Colonic mucosa (tissue), 4 donors: ENCODE measurements around the gene DYNC2LI1. TPM values are rescaled to one million over a fixed set of nuclear protein-coding genes. Genes with fewer than 3 reads are reported as not detected.

Experiments used
- DNase-seq: peaks from one replicate; pipeline ENCODE4 v3.0.0-alpha.2; 2020
- H3K27ac ChIP-seq: fragments of 200-600 bp; one replicate; pipeline ENCODE4 v1.8.0; 2021
- H3K27me3 ChIP-seq: fragments of 200-600 bp; one replicate; pipeline ENCODE4 v1.8.0; 2021
- H3K36me3 ChIP-seq: fragments of 200-600 bp; one replicate; pipeline ENCODE4 v1.8.0; 2021
- H3K4me1 ChIP-seq: fragments of 200-600 bp; one replicate; pipeline ENCODE4 v1.8.0; 2021; ENCODE audit warnings: mild to moderate bottlenecking
- H3K4me3 ChIP-seq: fragments of 200-600 bp; one replicate; pipeline ENCODE4 v1.8.0; 2021
- H3K9ac ChIP-seq, 2 donors: one replicate each; pipeline ENCODE4 v1.7.0; 2013; ENCODE audit warnings: control low read depth in 2 of 2, low read depth in 2 of 2, low read length in 2 of 2
- H3K9me3 ChIP-seq: fragments of 200-600 bp; one replicate; pipeline ENCODE4 v1.8.0; 2021
- CTCF ChIP-seq: fragments of 200-600 bp; IDR thresholded peaks from one replicate; pipeline ENCODE4 v1.8.0; 2022; ENCODE audit warnings: antibody characterized with exemption, mild to moderate bottlenecking
- intact Hi-C: fragments of 100-400 bp; cut with DNase I; formaldehyde crosslinking; loops from one replicate; pipeline ENCODE4 v1.14.1; 2022
- total RNA-seq, 2 donors: library from RNA; stranded (reverse); fragmentation: NEBNext Ultra II Directional in 1 of 2; extraction: Animal tissue kit (Norgen Biotek cat#: 25700) in 1 of 2; gene quantifications; one replicate each; pipeline ENCODE4 v1.2.1, GENCODE V29; 2021
- donor health status: healthy.
- donor health status: DM: no; HTN: no; CAD: no.
- donor health status: DM: no; HTN: no; CAD: no.

The DYNC2LI1 gene
- total RNA-seq, 2 donors from 2014 or later: 8.1 to 17.2 TPM

GRCh38 chr2:43776324-43776723, 2.5 kb downstream of the DYNC2LI1 start:
- intact Hi-C loops: no loop called here
- H3K9ac ChIP-seq: no peak overlapping the region
- no peaks in the 10 kb centered on the region for H3K9me3 ChIP-seq
- DNase-seq: no peak
- H3K36me3 ChIP-seq: no peaks in the 10 kb centered on the region
- TF ChIP-seq CTCF: no peak
- no peaks in the 10 kb centered on the region for H3K4me1 ChIP-seq
- H3K4me3 ChIP-seq: no peak overlapping the region
- no peak overlapping the region for H3K27ac ChIP-seq
- no peaks in the 10 kb centered on the region for H3K27me3 ChIP-seq

- H3K9ac ChIP-seq: no peak overlapping the region
- H3K36me3 ChIP-seq: no peaks in the 10 kb centered on the region
- no peak overlapping the region for H3K27ac ChIP-seq
- DNase-seq: no peak
- H3K9me3 ChIP-seq: no peaks in the 10 kb centered on the region
- TF ChIP-seq CTCF: no peak
- intact Hi-C loops: no loop called here
- H3K27me3 ChIP-seq: no peaks in the 10 kb centered on the region
- no peaks in the 10 kb centered on the region for H3K4me1 ChIP-seq
- no peak overlapping the region for H3K4me3 ChIP-seq
Measured at GRCh38 chr2:43777306-43777926, 3.6 kb downstream of the DYNC2LI1 start.

GRCh38 chr2:43778233-43778632, 4.4 kb downstream of the DYNC2LI1 start:
- DNase-seq: no peak
- Histone ChIP-seq H3K27ac (no peak overlapping the region), H3K9me3 (no peaks in the 10 kb centered on the region), H3K4me3 (no peak overlapping the region), H3K4me1 (no peaks in the 10 kb centered on the region), H3K9ac (no peak overlapping the region), H3K27me3 (no peaks in the 10 kb centered on the region), H3K36me3 (no peaks in the 10 kb centered on the region)
- no peak for TF ChIP-seq CTCF
- intact Hi-C loops: no loop called here

GRCh38 chr2:43787895-43788294, 14.1 kb downstream of the DYNC2LI1 start:
- H3K27me3 ChIP-seq: no peaks in the 10 kb centered on the region
- H3K36me3 ChIP-seq: no peaks in the 10 kb centered on the region
- TF ChIP-seq CTCF: no peak
- no peaks in the 10 kb centered on the region for H3K4me1 ChIP-seq
- no peaks in the 10 kb centered on the region for H3K9me3 ChIP-seq
- no peak overlapping the region for H3K4me3 ChIP-seq
- H3K27ac ChIP-seq: no peak overlapping the region
- intact Hi-C loops: no loop called here
- no peak for DNase-seq
- H3K9ac ChIP-seq: no peak overlapping the region

- intact Hi-C loops: no loop called here
- TF ChIP-seq CTCF: no peak
- no peaks in the 10 kb centered on the region for H3K36me3 ChIP-seq
- DNase-seq: no peak
- no peaks in the 10 kb centered on the region for H3K9me3 ChIP-seq
- H3K27me3 ChIP-seq: no peaks in the 10 kb centered on the region
- no peak overlapping the region for H3K9ac ChIP-seq
- no peaks in the 10 kb centered on the region for H3K4me1 ChIP-seq
- H3K4me3 ChIP-seq: no peak overlapping the region
- no peak overlapping the region for H3K27ac ChIP-seq
Measured at GRCh38 chr2:43788646-43789045, 14.8 kb downstream of the DYNC2LI1 start.
